Sigmoid colon (tissue), 7 donors: Measurements from ENCODE around the gene CLIC6. TPM values are rescaled to one million over a fixed set of nuclear protein-coding genes. Genes with fewer than 3 reads are reported as not detected.

Experiments
- DNase-seq: peaks from one replicate; pipeline ENCODE4 v3.0.0-alpha.2; 2019
- H3K27ac ChIP-seq, 4 donors: fragments of 200-600 bp; sonication (generic); one replicate each; pipeline ENCODE4 v1.5.1; 2016 to 2019; ENCODE audit warnings: mild to moderate bottlenecking in 1 of 4
- H3K27me3 ChIP-seq, 3 donors: fragments of 200-600 bp; sonication (generic); one replicate each; pipeline ENCODE4 v1.5.1; 2019; ENCODE audit warnings: mild to moderate bottlenecking in 1 of 3
- H3K36me3 ChIP-seq, 4 donors: fragments of 200-600 bp; sonication (generic); one replicate each; pipeline ENCODE4 v1.5.1; 2016 to 2019
- H3K4me1 ChIP-seq, 4 donors: fragments of 200-600 bp; sonication (generic); one replicate each; pipeline ENCODE4 v1.5.1; 2017 to 2019
- H3K4me3 ChIP-seq, 4 donors: fragments of 200-600 bp; sonication (generic); one replicate each; pipeline ENCODE4 v1.5.1; 2017 to 2019; ENCODE audit warnings: mild to moderate bottlenecking in 2 of 4, moderate library complexity in 1 of 4
- H3K9me3 ChIP-seq, 4 donors: fragments of 200-600 bp in 3 of 4; sonication (generic) in 3 of 4; one replicate each; pipeline versions ENCODE4 v1.5.1 to v1.6.1; 2013 to 2019
- EP300 ChIP-seq, 4 donors: sonication (generic); formaldehyde crosslinking; IDR thresholded peaks; one replicate each; pipeline ENCODE4 v1.6.1; 2017; ENCODE audit warnings: antibody characterized with exemption in 4 of 4
- POLR2A ChIP-seq, 2 donors: fragments of 450-650 bp; IDR thresholded peaks; one replicate each; pipeline ENCODE4 v1.6.1; 2016; ENCODE audit warnings: antibody characterized with exemption in 2 of 2, mild to moderate bottlenecking in 2 of 2, moderate library complexity in 2 of 2
- POLR2AphosphoS5 ChIP-seq, 4 donors: sonication (generic); formaldehyde crosslinking; IDR thresholded peaks; one replicate each; pipeline ENCODE4 v1.6.1; 2017; ENCODE audit warnings: antibody characterized with exemption in 4 of 4
- WGBS, 2 donors: extraction: QIAGEN DNeasy Blood & Tissue Kit; methylation state at CpG; one replicate each; pipeline ENCODE4 v1.1.7; 2013; 5-methylcytosine and 5-hydroxymethylcytosine counted together
- intact Hi-C: fragments of 100-400 bp; cut with DNase I; formaldehyde crosslinking; loops from one replicate; pipeline ENCODE4 v1.15.1; 2023
- polyA plus RNA-seq, 3 donors: library from polyadenylated mRNA; stranded (reverse); fragments of 200-250 nt; gene quantifications; one replicate each; pipeline ENCODE4 v1.2.3, GENCODE V29; 2013
- total RNA-seq, 4 donors: library from RNA; depleted of rRNA; stranded (reverse); fragments of >200 nt; gene quantifications; one replicate each; pipeline ENCODE4 v1.1.0, GENCODE V29; 2016
- TF ChIP-seq, protein P1 (sequence below), 4 experiments: fragments of 450-650 bp in 3 of 4; fragments of 200-600 bp in 1 of 4; IDR thresholded peaks; one replicate each; pipeline ENCODE4 v1.5.1; 2016 to 2019; ENCODE audit warnings: antibody characterized with exemption in 4 of 4, mild to moderate bottlenecking in 3 of 4, moderate library complexity in 2 of 4
- donor health status: healthy with polysubstance abuse.
- donor health status: Bipolar disorder and iron deficiency.
- donor health status: healthy.

The CLIC6 gene
- total and polyA plus RNA-seq, 7 donors, result 0.71 to 6.9 (median 1.6) TPM; not detected in 1

DNA sequence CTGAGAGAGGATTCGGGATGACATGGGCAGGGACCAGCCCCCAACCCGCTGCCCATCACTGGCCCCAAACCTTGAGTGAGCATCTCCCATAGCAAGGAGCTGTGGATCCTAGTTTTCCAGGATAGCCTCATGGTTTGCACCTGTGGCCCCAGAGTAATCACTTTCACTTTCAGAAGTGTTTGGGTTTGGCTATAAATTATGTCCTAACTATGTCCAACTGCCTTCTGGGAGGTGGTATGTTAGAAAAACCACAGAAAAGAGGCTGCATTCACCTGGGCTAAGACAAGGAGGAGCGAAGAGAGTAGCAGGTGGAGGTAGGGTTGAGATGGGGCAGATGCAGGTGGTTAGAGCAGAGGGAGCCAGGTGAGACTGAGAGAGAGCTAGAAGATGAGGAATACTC, 19.4 kb upstream of the CLIC6 start:
- no peak overlapping the region for H3K27ac ChIP-seq

DNA sequence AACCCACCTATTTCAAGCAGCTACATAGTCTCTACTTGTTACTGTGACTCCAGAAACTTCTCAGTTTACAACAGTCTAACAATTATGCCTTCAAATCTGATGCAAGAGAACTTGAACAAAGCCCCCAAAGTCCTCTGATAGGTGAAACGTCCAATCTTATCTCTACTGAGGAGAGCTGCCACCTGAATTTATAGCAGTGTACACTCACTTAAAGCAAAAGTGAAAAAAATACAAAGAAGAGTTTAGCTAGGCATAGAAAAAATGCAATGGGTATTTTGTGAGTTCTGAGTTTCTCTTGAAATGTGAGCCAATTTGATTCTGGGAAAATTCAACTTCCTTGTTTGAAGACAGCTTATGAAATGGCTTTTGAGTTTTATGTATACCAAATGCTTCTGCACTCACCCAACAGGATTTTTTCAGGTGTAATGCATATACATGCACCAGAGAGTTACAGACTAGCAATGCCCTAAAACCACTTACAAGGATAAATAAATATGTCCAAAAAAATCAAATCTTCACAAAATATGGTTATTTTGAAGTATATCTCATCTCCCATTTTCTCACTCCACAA, 17.8 kb upstream of the CLIC6 start:
- Histone ChIP-seq H3K27ac (no peak overlapping the region), H3K36me3 (no peaks in the 10 kb centered on the region), H3K27me3 (peaks cover 0 to 14% (median 0%) of the 10 kb centered on the region in 3 donors), H3K9me3 (peaks cover 0 to 5% (median 0%) of the 10 kb centered on the region in 4 donors), H3K4me3 (no peak overlapping the region), H3K4me1 (no peaks in the 10 kb centered on the region)
- TF ChIP-seq, protein P1, sequence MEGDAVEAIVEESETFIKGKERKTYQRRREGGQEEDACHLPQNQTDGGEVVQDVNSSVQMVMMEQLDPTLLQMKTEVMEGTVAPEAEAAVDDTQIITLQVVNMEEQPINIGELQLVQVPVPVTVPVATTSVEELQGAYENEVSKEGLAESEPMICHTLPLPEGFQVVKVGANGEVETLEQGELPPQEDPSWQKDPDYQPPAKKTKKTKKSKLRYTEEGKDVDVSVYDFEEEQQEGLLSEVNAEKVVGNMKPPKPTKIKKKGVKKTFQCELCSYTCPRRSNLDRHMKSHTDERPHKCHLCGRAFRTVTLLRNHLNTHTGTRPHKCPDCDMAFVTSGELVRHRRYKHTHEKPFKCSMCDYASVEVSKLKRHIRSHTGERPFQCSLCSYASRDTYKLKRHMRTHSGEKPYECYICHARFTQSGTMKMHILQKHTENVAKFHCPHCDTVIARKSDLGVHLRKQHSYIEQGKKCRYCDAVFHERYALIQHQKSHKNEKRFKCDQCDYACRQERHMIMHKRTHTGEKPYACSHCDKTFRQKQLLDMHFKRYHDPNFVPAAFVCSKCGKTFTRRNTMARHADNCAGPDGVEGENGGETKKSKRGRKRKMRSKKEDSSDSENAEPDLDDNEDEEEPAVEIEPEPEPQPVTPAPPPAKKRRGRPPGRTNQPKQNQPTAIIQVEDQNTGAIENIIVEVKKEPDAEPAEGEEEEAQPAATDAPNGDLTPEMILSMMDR (IDR thresholded peaks at IDR 0.05), result no peak
- TF ChIP-seq EP300 (IDR thresholded peaks at IDR 0.05), result no peak
- no peak for TF ChIP-seq POLR2A (IDR thresholded peaks at IDR 0.05)
- TF ChIP-seq POLR2AphosphoS5 (IDR thresholded peaks at IDR 0.05), result no peak
- 7 to 26% methylated on average over 1 of the region's 1 CpG for WGBS, 2 donors
- intact Hi-C loops, result no loop called here
- no peak for DNase-seq

More for the DNA sequence above, 19.4 kb upstream of the CLIC6 start:
- DNase-seq, result no peak
- peaks cover 0 to 5% (median 0%) of the 10 kb centered on the region in 4 donors for H3K9me3 ChIP-seq
- 71 to 74% methylated on average over 3 of the region's 3 CpGs for WGBS, 2 donors
- no peaks in the 10 kb centered on the region for H3K4me1 ChIP-seq
- intact Hi-C loops, result no loop called here
- peaks cover 0 to 14% (median 0%) of the 10 kb centered on the region in 3 donors for H3K27me3 ChIP-seq
- TF ChIP-seq, protein P1 (IDR thresholded peaks at IDR 0.05), result no peak
- TF ChIP-seq POLR2A (IDR thresholded peaks at IDR 0.05) (no peak), EP300 (IDR thresholded peaks at IDR 0.05) (no peak), POLR2AphosphoS5 (IDR thresholded peaks at IDR 0.05) (no peak)
- no peaks in the 10 kb centered on the region for H3K36me3 ChIP-seq
- H3K4me3 ChIP-seq, result no peak overlapping the region

DNA sequence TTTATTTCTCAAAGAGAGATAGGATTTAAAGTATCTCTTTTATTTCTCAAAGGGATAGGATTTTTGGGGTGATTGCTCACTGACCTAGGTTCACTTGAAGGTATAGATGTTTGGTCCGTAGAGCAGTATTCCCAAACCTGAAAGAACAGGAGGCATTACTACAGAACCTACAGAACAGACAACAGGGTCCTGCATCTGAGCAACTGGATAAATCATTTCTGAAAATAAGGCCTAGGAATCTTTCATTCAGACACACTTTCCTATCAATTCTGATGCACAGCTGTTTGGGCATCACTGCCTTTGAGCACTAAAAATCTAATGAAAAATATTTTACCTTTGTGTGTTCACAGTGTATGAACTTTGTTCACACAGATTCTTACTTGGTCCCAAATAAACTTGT, 17.2 kb upstream of the CLIC6 start:
- Histone ChIP-seq H3K27ac (no peak overlapping the region), H3K4me3 (no peak overlapping the region), H3K36me3 (no peaks in the 10 kb centered on the region), H3K4me1 (no peaks in the 10 kb centered on the region), H3K9me3 (peaks cover 0 to 5% (median 0%) of the 10 kb centered on the region in 4 donors), H3K27me3 (peaks cover 0 to 21% (median 0%) of the 10 kb centered on the region in 3 donors)
- intact Hi-C loops, result no loop called here
- no peak for DNase-seq
- TF ChIP-seq, protein P1 (IDR thresholded peaks at IDR 0.05), result no peak
- no peak for TF ChIP-seq EP300 (IDR thresholded peaks at IDR 0.05)
- no peak for TF ChIP-seq POLR2A (IDR thresholded peaks at IDR 0.05)
- 95 to 96% methylated on average over 1 of the region's 1 CpG for WGBS, 2 donors

DNA sequence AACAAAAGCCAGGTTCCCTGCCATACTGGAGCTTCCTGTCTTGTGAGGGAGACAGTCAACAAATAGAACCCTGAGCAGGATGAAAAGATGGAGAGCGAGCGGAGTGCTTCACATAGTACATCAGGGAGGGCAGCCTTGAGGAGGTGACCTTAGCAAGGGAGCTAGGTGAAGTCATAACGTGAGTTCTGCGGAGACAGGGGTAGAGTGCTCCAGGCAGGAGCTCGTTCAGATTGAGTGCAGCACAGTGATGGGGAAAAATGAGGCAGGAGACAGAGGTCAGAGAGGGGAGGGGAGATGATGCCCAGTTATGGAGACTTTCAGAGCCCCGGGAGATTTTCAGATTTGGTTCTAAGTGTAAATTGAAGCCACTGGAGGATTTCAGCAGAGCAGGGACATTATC, 15.3 kb upstream of the CLIC6 start:
- Histone ChIP-seq H3K27ac (no peak overlapping the region), H3K27me3 (peaks cover 0 to 11% (median 0%) of the 10 kb centered on the region in 3 donors), H3K4me3 (no peak overlapping the region), H3K36me3 (no peaks in the 10 kb centered on the region), H3K9me3 (peaks cover 0 to 5% (median 0%) of the 10 kb centered on the region in 4 donors), H3K4me1 (no peaks in the 10 kb centered on the region)
- intact Hi-C loops, result no loop called here
- TF ChIP-seq POLR2AphosphoS5 (IDR thresholded peaks at IDR 0.05) (no peak), POLR2A (IDR thresholded peaks at IDR 0.05) (no peak), EP300 (IDR thresholded peaks at IDR 0.05) (no peak)
- TF ChIP-seq, protein P1 (IDR thresholded peaks at IDR 0.05), result no peak
- WGBS, 2 donors, result 93 to 95% methylated on average over 6 of the region's 6 CpGs
- DNase-seq, result no peak

DNA sequence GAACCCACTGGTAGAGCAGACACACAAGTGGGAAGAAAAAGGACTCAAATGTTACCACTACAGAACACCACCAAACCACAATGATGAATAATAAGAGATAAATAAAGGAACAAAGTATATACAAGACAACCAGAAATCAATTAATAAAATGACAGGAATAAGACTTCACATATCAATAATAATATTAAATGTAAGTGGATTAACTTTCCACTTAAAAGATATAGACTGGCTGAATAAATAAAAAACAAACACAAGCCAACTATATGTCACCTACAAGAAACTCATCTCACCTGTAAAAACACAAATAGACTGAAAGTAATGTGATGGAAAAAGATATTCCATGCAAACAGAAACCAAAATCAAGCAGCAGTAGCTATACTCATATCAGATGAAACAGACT, 6.9 kb upstream of the CLIC6 start:
- Histone ChIP-seq H3K4me1 (no peaks in the 10 kb centered on the region), H3K27ac (no peak overlapping the region), H3K4me3 (no peak overlapping the region), H3K9me3 (peaks cover 0 to 21% (median 10%) of the 10 kb centered on the region in 4 donors), H3K36me3 (no peaks in the 10 kb centered on the region), H3K27me3 (peaks cover 0 to 4% (median 0%) of the 10 kb centered on the region in 3 donors)
- no peak for DNase-seq
- intact Hi-C loops, result no loop called here
- TF ChIP-seq, protein P1 (IDR thresholded peaks at IDR 0.05), result no peak
